Measurements from ENCODE around the gene NFKBIL1. TPM values are rescaled to one million over a fixed set of nuclear protein-coding genes. Genes with fewer than 3 reads are reported as not detected.
"Not testable (repeated sequence)": the region's sequence is repeated elsewhere in the genome, so short reads cannot be mapped to it uniquely, and the experiment has no call there.

The NFKBIL1 gene
- polyA plus RNA-seq, 1 experiment, result 13.6 TPM

- ChIA-PET CTCF (interaction anchor here (0.6 to 17.0 kb wide), 26 partner anchors 11 to 932 kb away, joined by 3 to 433 read pairs (median 4); partner anchors contain the start of genes C6orf47, LST1, LTB and MCCD1), POLR2A (no interaction called here)
- Histone ChIP-seq H3K36me3 (ENCODE audit: control insufficient read depth, insufficient read depth, low read length) (peaks cover 3% of the 10 kb centered on the region; the same call in 1 of the 2 replicates), H3K27me3 (ENCODE audit: control insufficient read depth, insufficient read depth, low read length) (no peaks in the 10 kb centered on the region), H3K4me3 (ENCODE audit: low read depth, low read length) (peak within 1 kb of the TSS; percentile 50)
- peak; percentile 62 for DNase-seq (ENCODE audit: low read depth)
- TF ChIP-seq CTCF (IDR thresholded peaks at IDR 0.05; ENCODE audit: insufficient read depth, low read depth, low read length), result peak; percentile 100
These were observed 960 bp upstream of the NFKBIL1 start, which contains the start of gene ATP6V1G2 for GRCh38 chr6:31546339-31546957. ATP6V1G2 (minus strand) TSS chr6:31546608; CDS start chr6:31546559, 49 bp downstream.

GRCh38 chr6:31547727-31548543 lies 527 bp downstream of the NFKBIL1 start:
- CTCF ChIA-PET, result interaction anchor here (0.5 to 17.0 kb wide), 13 partner anchors 11 to 404 kb away, joined by 3 to 433 read pairs (median 3); partner anchors contain the start of genes LST1, LTB, NCR3 and TNF
- no peak for TF ChIP-seq CTCF (IDR thresholded peaks at IDR 0.05; ENCODE audit: insufficient read depth, low read depth, low read length)
- Histone ChIP-seq H3K4me3 (ENCODE audit: low read depth, low read length) (peak overlapping the region; percentile 50), H3K36me3 (ENCODE audit: control insufficient read depth, insufficient read depth, low read length) (peaks cover 3% of the 10 kb centered on the region; the same call in 1 of the 2 replicates), H3K27me3 (ENCODE audit: control insufficient read depth, insufficient read depth, low read length) (no peaks in the 10 kb centered on the region)
- POLR2A ChIA-PET, result interaction anchor here (0.5 to 0.6 kb wide), 2 partner anchors 79 to 380 kb away, joined by 16 to 22 read pairs; no protein-coding TSS in a partner anchor
- DNase-seq (ENCODE audit: low read depth), result no peak

- TF ChIP-seq CTCF (IDR thresholded peaks at IDR 0.05; ENCODE audit: insufficient read depth, low read depth, low read length), result no peak
- CTCF ChIA-PET, result interaction anchor here (1.2 to 17.0 kb wide), 5 partner anchors 11 to 61 kb away, joined by 3 to 433 read pairs (median 15); partner anchors contain the start of genes LST1, LTB, NCR3 and TNF
- no peaks in the 10 kb centered on the region for H3K27me3 ChIP-seq (ENCODE audit: control insufficient read depth, insufficient read depth, low read length)
- H3K4me3 ChIP-seq (ENCODE audit: low read depth, low read length), result peak overlapping the region; percentile 50; the same call in 1 of the 2 replicates
- H3K36me3 ChIP-seq (ENCODE audit: control insufficient read depth, insufficient read depth, low read length), result peaks cover 3% of the 10 kb centered on the region; the same call in 1 of the 2 replicates
- no peak for DNase-seq (ENCODE audit: low read depth)
- POLR2A ChIA-PET, result interaction anchor here (0.5 kb wide), 1 partner anchor 380 kb away, joined by 16 read pairs; no protein-coding TSS in a partner anchor
These were observed 1.1 kb downstream of the NFKBIL1 start for GRCh38 chr6:31548544-31548873.

DNA sequence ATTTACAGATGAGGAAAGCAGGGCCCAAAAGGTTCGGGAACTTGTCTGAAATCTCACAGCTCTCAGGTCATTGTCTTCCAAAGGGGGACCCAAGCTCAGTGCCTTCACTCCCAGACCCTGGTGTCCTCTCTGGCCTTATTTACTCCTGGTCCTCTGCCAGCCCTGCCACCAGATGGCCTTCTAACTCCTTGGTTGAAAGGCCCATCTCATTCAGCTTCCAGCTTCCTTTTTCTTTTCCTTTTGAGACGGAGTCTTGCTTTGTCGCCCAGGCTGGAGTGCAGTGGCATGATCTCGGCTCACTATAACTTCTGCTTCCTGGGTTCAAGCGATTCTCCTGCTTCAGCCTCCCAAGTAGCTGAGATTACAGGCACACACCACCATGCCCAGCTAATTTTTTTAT lies 4.0 kb downstream of the NFKBIL1 start:
- CTCF ChIA-PET, result interaction anchor here (0.9 to 17.0 kb wide), 9 partner anchors 10 to 112 kb away, joined by 3 to 433 read pairs (median 3); partner anchors contain the start of genes LST1, LTB, NCR3 and TNF
- TF ChIP-seq CTCF (IDR thresholded peaks at IDR 0.05; ENCODE audit: insufficient read depth, low read depth, low read length), result peak; percentile 34; the same call in 1 of the 2 replicates
- DNase-seq (ENCODE audit: low read depth); H3K27me3 ChIP-seq (ENCODE audit: control insufficient read depth, insufficient read depth, low read length); H3K4me3 ChIP-seq (ENCODE audit: low read depth, low read length); POLR2A ChIA-PET; H3K36me3 ChIP-seq (ENCODE audit: control insufficient read depth, insufficient read depth, low read length): not testable (repeated sequence)

- CTCF ChIA-PET, result interaction anchor here (0.7 to 1.1 kb wide), 2 partner anchors 24 to 25 kb away, joined by 3 to 4 read pairs; no protein-coding TSS in a partner anchor
- POLR2A ChIA-PET, result no interaction called here
- TF ChIP-seq CTCF (IDR thresholded peaks at IDR 0.05; ENCODE audit: insufficient read depth, low read depth, low read length), result no peak
- Histone ChIP-seq H3K27me3 (ENCODE audit: control insufficient read depth, insufficient read depth, low read length) (no peaks in the 10 kb centered on the region), H3K36me3 (ENCODE audit: control insufficient read depth, insufficient read depth, low read length) (peaks cover 18% of the 10 kb centered on the region), H3K4me3 (ENCODE audit: low read depth, low read length) (no peak overlapping the region)
- no peak for DNase-seq (ENCODE audit: low read depth)
These were observed 8.9 kb downstream of the NFKBIL1 start for GRCh38 chr6:31556307-31556706.

All from BJ (cell line).